Measurements from ENCODE around the gene ZEB2.

Gene ZEB2

GRCh38 chr2:144517866-144518747 lies 1.8 kb downstream of the ZEB2 start:
- H3K9me2 ChIP-seq (replicated peaks; ENCODE audit: control insufficient read depth, low read length) = no peaks in the 10 kb centered on the region
- H3K27ac ChIP-seq (ENCODE audit: low read depth, low read length) = peak overlapping the region; percentile 50
- H3K9me3 ChIP-seq (ENCODE audit: control insufficient read depth, insufficient read depth, low read length) = no peaks in the 10 kb centered on the region
- peaks cover 16% of the 10 kb centered on the region for H3F3A ChIP-seq (ENCODE audit: control insufficient read depth, insufficient read depth)
- H3K36me3 ChIP-seq (ENCODE audit: control insufficient read depth, low read length) = peaks cover 9% of the 10 kb centered on the region
- peaks cover 47% of the 10 kb centered on the region for H3K4me1 ChIP-seq (ENCODE audit: control insufficient read depth, low read length)
- H3K79me2 ChIP-seq (ENCODE audit: control insufficient read depth, low read length) = peaks cover 28% of the 10 kb centered on the region
- TF ChIP-seq EZH2phosphoT487 (IDR thresholded peaks at IDR 0.05; ENCODE audit: borderline replicate concordance, low read length) (no peak), CTCF (IDR thresholded peaks at IDR 0.05; ENCODE audit: low read depth, low read length, poor library complexity, severe bottlenecking) (no peak)
- H3K4me2 ChIP-seq (ENCODE audit: low read length) = peak overlapping the region; percentile 88
- peaks cover 16% of the 10 kb centered on the region for H3K27me3 ChIP-seq (ENCODE audit: control insufficient read depth, low read length)
- H4K20me1 ChIP-seq (ENCODE audit: control insufficient read depth, insufficient read depth, low read depth, low read length) = peaks cover 15% of the 10 kb centered on the region
- H3K4me3 ChIP-seq (ENCODE audit: low read length) = peak overlapping the region; percentile 83

- TF ChIP-seq EZH2phosphoT487 (IDR thresholded peaks at IDR 0.05; ENCODE audit: borderline replicate concordance, low read length) (no peak), CTCF (IDR thresholded peaks at IDR 0.05; ENCODE audit: low read depth, low read length, poor library complexity, severe bottlenecking) (no peak)
- H3F3A ChIP-seq (ENCODE audit: control insufficient read depth, insufficient read depth) = peaks cover 15% of the 10 kb centered on the region
- H3K9me3 ChIP-seq (ENCODE audit: control insufficient read depth, insufficient read depth, low read length) = no peaks in the 10 kb centered on the region
- H3K36me3 ChIP-seq (ENCODE audit: control insufficient read depth, low read length) = peaks cover 9% of the 10 kb centered on the region
- peak overlapping the region; percentile 88 for H3K4me2 ChIP-seq (ENCODE audit: low read length)
- H4K20me1 ChIP-seq (ENCODE audit: control insufficient read depth, insufficient read depth, low read depth, low read length) = peaks cover 15% of the 10 kb centered on the region
- peak overlapping the region; percentile 16 for H3K27ac ChIP-seq (ENCODE audit: low read depth, low read length)
- H3K4me1 ChIP-seq (ENCODE audit: control insufficient read depth, low read length) = peaks cover 39% of the 10 kb centered on the region
- H3K79me2 ChIP-seq (ENCODE audit: control insufficient read depth, low read length) = peaks cover 31% of the 10 kb centered on the region
- H3K27me3 ChIP-seq (ENCODE audit: control insufficient read depth, low read length) = peaks cover 13% of the 10 kb centered on the region
- H3K9me2 ChIP-seq (replicated peaks; ENCODE audit: control insufficient read depth, low read length) = no peaks in the 10 kb centered on the region
- H3K4me3 ChIP-seq (ENCODE audit: low read length) = peak overlapping the region; percentile 83
Observed at GRCh38 chr2:144516981-144517865, 2.7 kb downstream of the ZEB2 start.

GRCh38 chr2:144516411-144516980 lies 3.4 kb downstream of the ZEB2 start:
- H3K9me2 ChIP-seq (replicated peaks; ENCODE audit: control insufficient read depth, low read length) = no peaks in the 10 kb centered on the region
- no peak for TF ChIP-seq EZH2phosphoT487 (IDR thresholded peaks at IDR 0.05; ENCODE audit: borderline replicate concordance, low read length)
- TF ChIP-seq CTCF (IDR thresholded peaks at IDR 0.05; ENCODE audit: low read depth, low read length, poor library complexity, severe bottlenecking) = no peak
- H3K36me3 ChIP-seq (ENCODE audit: control insufficient read depth, low read length) = peaks cover 9% of the 10 kb centered on the region
- H3K4me3 ChIP-seq (ENCODE audit: low read length) = peak overlapping the region; percentile 83
- no peak overlapping the region for H3K27ac ChIP-seq (ENCODE audit: low read depth, low read length)
- peaks cover 13% of the 10 kb centered on the region for H3K27me3 ChIP-seq (ENCODE audit: control insufficient read depth, low read length)
- peaks cover 15% of the 10 kb centered on the region for H4K20me1 ChIP-seq (ENCODE audit: control insufficient read depth, insufficient read depth, low read depth, low read length)
- H3K79me2 ChIP-seq (ENCODE audit: control insufficient read depth, low read length) = peaks cover 37% of the 10 kb centered on the region
- no peaks in the 10 kb centered on the region for H3K9me3 ChIP-seq (ENCODE audit: control insufficient read depth, insufficient read depth, low read length)
- peaks cover 10% of the 10 kb centered on the region for H3F3A ChIP-seq (ENCODE audit: control insufficient read depth, insufficient read depth)
- peaks cover 35% of the 10 kb centered on the region for H3K4me1 ChIP-seq (ENCODE audit: control insufficient read depth, low read length)
- H3K4me2 ChIP-seq (ENCODE audit: low read length) = peak overlapping the region; percentile 88
